ENCODE measurements around the gene NBPF14.
"Not testable (repeated sequence)": the region's sequence is repeated elsewhere in the genome, so short reads cannot be mapped to it uniquely, and the experiment has no call there.

The NBPF14 gene, protein sequence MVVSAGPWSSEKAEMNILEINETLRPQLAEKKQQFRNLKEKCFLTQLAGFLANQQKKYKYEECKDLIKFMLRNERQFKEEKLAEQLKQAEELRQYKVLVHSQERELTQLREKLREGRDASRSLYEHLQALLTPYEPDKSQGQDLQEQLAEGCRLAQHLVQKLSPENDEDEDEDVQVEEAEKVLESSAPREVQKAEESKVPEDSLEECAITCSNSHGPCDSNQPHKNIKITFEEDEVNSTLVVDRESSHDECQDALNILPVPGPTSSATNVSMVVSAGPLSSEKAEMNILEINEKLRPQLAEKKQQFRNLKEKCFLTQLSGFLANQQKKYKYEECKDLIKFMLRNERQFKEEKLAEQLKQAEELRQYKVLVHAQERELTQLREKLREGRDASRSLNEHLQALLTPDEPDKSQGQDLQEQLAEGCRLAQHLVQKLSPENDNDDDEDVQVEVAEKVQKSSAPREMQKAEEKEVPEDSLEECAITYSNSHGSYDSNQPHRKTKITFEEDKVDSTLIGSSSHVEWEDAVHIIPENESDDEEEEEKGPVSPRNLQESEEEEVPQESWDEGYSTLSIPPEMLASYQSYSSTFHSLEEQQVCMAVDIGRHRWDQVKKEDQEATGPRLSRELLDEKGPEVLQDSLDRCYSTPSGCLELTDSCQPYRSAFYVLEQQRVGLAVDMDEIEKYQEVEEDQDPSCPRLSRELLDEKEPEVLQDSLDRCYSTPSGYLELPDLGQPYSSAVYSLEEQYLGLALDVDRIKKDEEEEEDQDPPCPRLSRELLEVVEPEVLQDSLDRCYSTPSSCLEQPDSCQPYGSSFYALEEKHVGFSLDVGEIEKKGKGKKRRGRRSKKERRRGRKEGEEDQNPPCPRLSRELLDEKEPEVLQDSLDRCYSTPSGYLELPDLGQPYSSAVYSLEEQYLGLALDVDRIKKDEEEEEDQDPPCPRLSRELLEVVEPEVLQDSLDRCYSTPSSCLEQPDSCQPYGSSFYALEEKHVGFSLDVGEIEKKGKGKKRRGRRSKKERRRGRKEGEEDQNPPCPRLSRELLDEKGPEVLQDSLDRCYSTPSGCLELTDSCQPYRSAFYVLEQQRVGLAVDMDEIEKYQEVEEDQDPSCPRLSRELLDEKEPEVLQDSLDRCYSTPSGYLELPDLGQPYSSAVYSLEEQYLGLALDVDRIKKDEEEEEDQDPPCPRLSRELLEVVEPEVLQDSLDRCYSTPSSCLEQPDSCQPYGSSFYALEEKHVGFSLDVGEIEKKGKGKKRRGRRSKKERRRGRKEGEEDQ (N-terminal part only)

DNA sequence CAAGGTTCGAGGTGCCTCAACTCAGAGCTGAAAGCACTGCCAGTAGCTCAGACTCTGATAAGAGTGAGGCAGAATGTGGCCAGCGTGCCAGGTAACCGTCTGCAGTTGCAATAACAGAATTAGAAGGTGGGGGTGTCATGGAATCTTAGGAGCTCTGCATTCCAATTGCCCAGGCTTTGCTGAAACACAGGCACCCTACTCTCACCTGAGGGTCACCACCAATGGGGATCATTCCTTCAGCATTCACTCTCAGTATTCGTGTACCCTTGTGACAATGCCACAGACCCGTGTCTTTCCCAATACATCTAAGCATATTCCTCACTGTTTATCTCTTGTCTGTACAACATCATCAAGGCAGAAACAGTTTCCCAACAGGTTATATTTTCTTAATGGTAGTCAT, at the start of gene NBPF14:
TSS of gene NBPF14 (minus strand) at position 101 of the 400 bp plus-strand sequence. CDS start 294 bp downstream, outside the sequence.
- FAIRE-seq = not testable (repeated sequence)

DNA sequence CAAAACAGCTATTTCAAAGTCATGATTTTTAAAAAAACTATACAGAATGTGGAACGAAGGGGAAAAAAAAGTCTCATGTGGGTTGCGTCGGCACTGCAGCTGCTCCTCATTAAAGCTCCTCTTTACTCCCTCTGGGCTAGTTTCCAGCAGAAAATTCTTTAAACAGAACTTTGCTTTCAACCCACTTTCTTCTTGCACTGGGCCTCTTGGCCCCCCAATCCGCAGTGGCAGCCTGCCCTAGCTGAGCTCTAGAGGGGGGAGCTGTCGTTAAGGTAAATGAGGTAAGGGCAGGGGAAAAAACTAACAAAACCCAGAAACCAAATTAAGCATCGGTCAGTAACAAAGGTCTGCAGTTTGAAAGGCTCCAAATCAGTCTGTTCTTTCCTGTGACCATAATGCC, 29.6 kb upstream of the NBPF14 start:
- not testable (repeated sequence) for FAIRE-seq

DNA sequence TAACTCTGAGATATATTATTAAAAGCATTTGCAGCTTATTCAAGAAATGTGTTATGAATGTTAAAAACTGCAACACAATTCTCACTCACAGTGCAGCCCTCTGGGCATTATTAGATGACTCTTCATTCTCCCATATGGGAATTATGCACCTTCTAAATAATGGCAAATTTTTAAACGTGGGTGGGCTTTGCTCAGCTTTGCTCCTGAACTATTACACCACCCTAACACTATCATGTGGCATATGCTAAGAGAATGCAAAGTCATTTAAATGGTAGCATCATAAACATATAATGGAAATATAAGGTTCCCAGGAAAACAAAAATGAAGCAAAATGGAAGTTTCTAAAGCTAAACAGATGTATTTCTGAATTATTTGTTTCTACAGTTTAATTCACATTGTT, 22.4 kb upstream of the NBPF14 start:
- FAIRE-seq = not testable (repeated sequence)

DNA sequence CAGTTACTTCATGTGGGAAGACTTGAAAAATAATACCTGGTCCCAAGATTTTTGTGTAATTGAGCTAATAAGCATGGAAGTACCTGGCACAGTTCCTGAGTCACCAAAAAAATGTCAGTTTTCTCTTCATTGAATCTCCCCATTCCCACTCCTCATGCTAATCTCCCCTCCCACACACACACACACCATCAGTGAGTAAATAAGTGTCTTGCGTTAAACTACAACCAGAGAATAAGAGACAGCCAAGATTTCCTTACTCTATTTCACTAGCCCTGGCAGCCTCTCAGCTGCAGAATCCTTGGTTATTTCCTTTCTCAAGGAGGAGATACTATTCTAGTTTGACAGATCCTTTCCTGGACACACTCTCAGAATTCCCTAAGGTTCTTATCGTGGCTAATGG, 9.5 kb upstream of the NBPF14 start:
- not testable (repeated sequence) for FAIRE-seq

DNA sequence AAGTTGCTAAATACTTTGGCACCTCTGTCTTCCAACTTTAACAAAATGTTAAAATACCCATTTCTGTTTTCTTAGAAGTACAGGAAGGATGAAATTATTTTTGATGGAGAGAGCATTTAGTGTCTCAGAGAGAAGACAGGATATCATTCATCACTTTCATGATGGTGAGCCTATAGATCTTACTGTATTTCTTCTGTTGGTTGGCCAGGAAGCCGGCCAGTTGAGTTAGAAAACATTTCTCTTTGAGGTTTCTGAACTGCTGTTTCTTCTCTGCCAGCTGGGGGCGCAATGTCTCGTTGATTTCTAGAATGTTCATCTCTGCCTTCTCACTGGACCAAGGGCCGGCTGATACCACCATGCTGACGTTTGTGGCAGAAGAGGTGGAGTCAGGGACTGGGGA, 451 bp downstream of the NBPF14 start:
- not testable (repeated sequence) for FAIRE-seq

DNA sequence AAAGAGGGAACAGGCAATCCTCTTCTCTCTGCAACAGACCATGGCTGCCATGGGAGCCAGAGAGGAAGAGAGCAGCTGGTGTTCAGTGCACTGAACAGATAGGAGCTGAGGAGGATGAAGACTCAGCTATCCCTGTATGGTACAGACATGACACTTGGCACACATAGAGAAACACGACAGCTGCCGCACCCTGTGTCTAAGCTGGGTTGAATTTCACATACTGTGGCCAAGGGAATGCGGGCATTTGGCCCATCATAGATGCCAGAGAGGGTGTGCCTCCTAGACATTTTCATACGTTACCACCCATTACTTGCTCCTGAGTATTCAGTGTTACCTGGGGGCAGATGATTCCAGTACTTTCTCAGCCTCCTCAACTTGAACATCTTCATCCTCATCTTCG, 4.7 kb downstream of the NBPF14 start:
- FAIRE-seq = not testable (repeated sequence)

DNA sequence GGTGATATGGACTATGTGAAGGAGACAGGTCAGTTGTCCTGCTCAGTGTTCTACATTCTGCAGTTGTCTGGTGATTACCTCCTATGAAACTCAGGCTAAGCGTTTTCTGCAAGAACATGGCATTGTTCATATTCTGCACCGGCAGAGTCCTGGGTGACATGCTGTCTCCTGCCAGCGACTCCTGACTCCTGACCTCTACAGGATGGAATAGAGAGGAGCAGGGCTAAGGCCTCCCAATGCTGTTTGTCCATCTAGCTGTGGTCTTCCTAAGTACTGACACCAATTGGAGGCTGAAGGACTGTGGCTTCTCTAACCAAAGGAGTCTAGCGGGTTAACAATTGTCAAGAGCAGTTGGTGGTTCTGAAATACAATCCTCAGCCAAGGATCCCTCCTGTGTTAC, 63.7 kb downstream of the NBPF14 start:
- not testable (repeated sequence) for FAIRE-seq

DNA sequence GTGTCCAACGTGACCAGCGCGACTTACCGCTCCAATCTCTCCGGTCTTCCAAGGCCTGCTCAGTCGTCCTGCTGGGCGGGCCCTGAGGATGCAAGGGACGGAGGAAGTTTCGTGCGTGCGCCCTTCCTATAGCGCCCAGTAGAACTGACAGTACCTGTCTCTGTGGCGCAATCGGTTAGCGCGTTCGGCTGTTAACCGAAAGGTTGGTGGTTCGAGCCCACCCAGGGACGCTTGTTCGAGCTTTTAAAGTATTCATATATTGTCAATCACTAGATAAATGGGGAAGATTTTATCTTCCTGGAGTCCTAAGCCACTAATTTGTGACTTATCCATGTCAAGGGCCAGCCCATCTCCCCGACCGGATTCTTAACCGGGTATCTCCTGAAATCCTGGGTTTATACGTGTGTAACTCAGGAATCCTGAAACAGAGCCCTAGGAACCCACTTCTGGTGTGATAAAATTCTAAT, 66.7 kb downstream of the NBPF14 start:
- FAIRE-seq = not testable (repeated sequence)

DNA sequence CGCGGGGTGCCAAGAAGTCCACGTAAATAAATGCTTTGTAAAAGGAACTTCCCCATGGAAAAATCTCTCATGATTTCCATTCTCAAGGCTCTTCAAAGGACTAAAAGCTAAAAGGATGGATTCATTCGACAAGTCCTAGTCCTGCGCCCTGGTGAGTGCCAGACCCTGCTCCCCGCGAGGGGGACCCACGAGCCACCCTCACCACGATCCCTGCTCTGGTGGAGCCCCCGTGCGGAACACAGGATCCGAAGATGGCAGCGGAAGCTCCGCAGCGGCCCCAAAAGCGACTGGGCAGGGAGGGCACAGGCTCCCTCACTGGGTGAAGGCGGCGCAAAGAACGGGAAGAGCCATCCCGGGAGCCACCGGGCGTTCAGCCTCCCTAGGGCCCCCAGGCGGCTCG, 67.2 kb downstream of the NBPF14 start:
- not testable (repeated sequence) for FAIRE-seq

DNA sequence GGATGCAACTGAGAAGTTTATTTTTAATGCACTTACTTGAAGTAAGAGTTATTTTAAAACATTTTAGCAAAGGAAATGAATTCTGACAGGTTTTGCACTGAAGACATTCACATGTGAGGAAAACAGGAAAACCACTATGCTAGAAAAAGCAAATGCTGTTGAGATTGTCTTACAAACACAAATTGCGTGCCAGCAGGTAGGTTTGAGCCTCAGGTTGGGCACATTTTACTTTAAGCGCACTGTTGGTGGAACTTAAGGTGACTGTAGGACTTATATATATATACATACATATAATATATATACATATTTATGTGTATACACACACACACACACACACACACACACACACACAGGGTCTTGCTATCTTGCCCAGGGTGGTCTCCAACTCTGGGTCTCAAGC, 69.2 kb downstream of the NBPF14 start:
- not testable (repeated sequence) for FAIRE-seq

DNA sequence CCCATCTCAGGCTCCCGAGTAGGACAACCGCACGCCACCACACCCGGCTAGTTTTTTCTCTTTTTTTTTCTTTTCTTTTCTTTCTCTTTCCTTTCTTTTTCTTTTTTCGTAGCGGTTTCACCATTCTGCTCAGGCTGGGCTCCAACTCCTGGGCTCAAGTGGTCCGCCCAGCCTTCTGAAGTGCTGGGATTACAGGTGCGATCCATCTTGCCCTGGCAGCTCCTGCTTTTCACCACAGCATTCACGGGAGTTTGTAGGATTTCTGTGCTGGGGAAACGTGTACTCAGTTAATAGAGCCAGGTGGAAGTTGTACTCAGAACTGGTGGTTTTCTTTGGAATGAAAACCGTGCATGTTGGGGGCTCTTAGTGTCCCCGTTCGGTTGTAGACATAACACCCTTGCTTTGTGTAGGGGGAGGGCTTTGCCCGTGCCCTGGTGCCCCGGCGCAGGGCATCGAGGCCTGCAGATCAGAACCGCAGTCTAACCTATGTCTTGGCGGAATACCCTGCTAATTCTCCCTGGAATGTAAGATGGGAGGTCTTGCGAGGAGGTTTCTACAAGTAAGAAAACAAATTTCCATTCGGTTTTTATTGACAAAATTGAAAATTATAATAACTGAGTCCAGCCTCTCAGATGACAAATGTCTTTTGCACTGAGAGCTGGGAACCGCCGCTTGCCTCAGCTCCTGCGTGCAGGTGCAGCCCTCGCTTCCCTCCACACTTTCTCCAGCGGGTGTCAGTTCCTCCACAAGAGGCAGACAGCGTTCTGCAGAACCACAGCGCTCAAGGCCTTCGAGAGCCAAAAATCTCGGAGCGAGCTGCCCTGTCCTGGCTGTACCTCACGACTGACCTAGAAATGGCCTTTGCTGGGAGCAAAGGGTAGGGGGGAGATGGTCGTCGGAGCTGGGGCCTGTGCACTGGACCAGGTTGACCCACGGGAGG, 72.3 kb downstream of the NBPF14 start:
- not testable (repeated sequence) for FAIRE-seq

DNA sequence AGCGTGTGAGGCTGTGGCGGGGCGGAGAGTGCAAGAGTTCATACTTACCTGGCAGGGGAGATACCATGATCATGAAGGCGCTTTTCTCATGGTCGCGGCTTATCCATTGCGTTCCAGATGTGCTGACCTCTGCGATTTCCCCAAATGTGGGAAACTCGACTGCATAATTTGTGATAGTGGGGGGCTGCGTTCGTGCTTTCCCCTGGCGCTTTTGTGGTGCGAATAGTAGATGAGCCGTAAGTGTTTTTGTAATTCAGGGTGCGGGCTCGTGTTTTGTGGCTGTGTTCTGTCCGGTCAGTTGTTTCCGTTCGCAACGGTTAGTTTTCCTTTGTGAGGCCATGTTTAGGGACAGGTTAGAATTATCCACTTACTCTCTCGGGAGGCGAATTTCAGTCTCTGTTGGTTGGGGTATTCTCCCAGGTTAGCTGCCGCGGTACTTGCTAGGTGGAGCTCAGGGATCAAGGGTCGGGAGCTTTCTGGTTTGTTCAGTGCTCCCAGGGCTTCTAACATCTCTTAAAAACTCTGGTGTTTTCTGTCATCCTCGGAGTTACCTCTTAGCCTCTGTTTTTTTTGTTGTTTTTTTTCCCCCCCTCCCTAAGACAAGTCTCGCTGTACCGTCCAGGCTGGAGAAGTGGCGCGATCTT, 73.1 kb downstream of the NBPF14 start:
- not testable (repeated sequence) for FAIRE-seq

DNA sequence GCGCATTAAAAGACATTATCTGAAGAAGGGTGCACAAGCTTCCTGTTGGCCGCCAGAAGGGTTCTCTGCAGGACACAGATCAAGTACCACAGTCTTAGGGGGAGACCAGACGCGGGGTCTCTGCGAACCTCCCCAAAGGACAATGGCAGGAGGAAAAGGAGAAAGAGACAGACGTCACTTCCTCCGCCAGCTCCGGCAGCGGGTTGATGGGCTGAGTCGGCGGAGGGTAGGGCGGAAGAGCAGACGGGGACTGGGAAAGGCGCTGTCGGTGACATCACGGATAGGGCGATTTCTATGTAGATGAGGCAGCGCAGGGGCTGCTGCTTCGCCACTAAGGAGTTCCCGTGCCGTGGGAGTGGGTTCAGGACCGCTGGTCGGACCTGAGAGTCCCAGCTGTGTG, 73.7 kb downstream of the NBPF14 start:
- FAIRE-seq = not testable (repeated sequence)

DNA sequence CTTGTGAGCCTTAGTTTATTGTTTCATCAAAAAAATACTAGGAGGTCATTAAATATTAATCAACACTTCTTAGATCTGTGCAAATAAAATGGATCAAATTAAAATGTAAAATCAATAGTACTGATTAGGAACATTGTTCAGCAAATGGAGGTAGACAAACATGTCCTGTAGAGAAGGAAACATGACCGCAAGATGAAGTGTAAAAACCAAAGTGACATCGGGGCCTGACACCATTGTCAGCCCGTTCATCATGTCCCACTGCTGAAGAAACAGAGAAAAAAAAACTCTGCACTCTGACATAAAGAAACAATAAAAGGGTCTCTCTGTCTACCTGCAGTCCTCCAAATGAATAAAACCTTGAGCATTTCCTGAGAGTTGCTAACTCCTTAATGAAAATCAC, 81.5 kb downstream of the NBPF14 start:
- FAIRE-seq = not testable (repeated sequence)

DNA sequence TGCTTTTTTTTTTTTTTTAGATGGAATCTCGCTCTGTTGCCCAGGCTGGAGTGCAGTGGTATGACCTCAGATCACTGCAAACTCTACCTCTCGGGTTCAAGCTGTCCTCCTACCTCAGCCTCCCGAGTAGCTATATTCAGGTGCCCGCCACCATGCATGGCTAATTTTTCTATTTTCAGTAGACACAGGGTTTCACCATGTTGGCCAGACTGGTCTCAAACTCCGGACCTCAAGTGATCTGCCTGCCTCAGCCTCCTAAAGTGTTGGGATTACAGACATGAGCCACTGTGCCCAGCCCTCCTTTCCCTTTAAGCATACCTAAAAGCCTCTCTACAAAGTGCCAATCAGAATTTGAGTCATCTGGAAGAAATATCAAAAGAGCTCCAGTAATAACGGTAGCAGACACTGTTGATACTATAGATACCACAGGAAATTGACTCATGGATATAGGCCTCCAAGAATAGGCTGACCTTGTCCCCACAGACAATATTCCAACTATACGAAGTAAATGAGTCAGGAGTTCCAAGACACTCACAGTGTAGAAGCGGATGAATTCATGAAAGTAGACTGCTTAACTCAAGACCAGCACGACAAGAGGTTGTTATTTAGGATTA, 83.1 kb downstream of the NBPF14 start:
- not testable (repeated sequence) for FAIRE-seq

DNA sequence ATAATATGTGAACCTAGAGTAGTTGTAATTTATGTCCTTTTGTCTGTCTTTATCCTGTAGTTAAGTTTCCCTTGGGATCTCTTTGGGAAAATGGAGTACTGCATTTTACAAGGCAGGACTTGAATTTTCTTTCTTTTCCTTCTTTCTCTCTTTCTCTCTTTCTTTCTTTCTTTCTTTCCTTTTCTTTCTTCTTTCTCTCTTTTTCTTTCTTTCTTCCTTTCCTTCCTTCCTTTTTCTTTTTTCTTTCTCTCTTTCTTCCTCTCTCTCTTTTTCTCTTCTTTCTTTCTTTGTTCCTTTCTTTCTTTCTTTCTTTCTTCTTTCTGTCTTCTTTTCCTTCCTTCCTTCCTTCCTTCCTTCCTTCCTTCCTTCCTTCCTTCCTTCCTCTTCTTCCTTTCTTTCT, 101.9 kb downstream of the NBPF14 start:
- FAIRE-seq = not testable (repeated sequence)

DNA sequence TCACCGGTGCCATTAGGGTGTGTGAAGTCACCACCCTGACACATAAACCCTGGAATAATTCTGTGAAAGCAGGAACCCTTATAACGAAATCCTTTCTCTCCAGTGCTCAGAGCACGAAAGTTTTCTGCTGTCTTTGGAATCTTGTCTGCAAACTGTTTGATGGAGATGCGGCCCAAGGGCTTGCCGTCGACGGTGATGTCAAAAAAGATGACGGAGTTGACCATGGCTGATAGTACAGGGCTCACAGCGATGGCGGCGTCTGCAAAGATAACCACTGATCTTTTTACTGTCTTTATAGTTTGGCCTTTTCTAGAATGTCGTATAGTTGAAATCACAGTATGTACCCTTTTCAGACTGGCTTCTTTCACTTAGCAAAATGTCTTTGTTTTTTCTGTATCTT, 112.8 kb downstream of the NBPF14 start, which contains the start of gene PPIAL4G:
TSS of gene PPIAL4G (minus strand) at position 274 of the 400 bp plus-strand sequence. CDS start at position 224, 50 bp downstream.
- not testable (repeated sequence) for FAIRE-seq

Measured in islet of Langerhans (tissue), 1 donor.